Hindlimb muscle (tissue), 1 donor: Measurements from ENCODE around the gene REEP1. TPM values are rescaled to one million over a fixed set of nuclear protein-coding genes. Genes with fewer than 3 reads are reported as not detected.
"Not testable (repeated sequence)": the region's sequence is repeated elsewhere in the genome, so short reads cannot be mapped to it uniquely, and the experiment has no call there.

Experiments
- DNase-seq: peaks from one replicate; pipeline ENCODE4 v3.0.0-alpha.2; 2013
- polyA plus RNA-seq: library from polyadenylated mRNA; unstranded; fragments of 120-200 nt; gene quantifications from one replicate; pipeline ENCODE4 v1.2.1, GENCODE V29; 2013; ENCODE audit not compliant: insufficient read length

REEP1 gene
- polyA plus RNA-seq, 1 donor: 88.7 TPM

GRCh38 chr2:86223140-86223926 is 114.1 kb downstream of the REEP1 start:
- peak; percentile 75 for DNase-seq

GRCh38 chr2:86221066-86221684 is 116.3 kb downstream of the REEP1 start:
- peak; percentile 48 for DNase-seq

GRCh38 chr2:86219896-86220295 is 117.5 kb downstream of the REEP1 start:
- DNase-seq: no peak

GRCh38 chr2:86218124-86218523 is 119.3 kb downstream of the REEP1 start:
- DNase-seq: no peak

- no peak for DNase-seq
Measured at GRCh38 chr2:86216575-86217555, 120.6 kb downstream of the REEP1 start.

- no peak for DNase-seq
Measured at GRCh38 chr2:86214503-86214832, 123.0 kb downstream of the REEP1 start.

GRCh38 chr2:86213699-86214502 is 123.5 kb downstream of the REEP1 start:
- no peak for DNase-seq

GRCh38 chr2:86213056-86213455 is 124.4 kb downstream of the REEP1 start:
- no peak for DNase-seq

GRCh38 chr2:86211796-86212188 is 125.6 kb downstream of the REEP1 start:
- no peak for DNase-seq

- DNase-seq: no peak
Measured at GRCh38 chr2:86211033-86211795, 126.2 kb downstream of the REEP1 start.

GRCh38 chr2:86204458-86204857 is 133.0 kb downstream of the REEP1 start:
- no peak for DNase-seq

- DNase-seq: no peak
Measured at GRCh38 chr2:86203614-86204013, 133.8 kb downstream of the REEP1 start.

- DNase-seq: no peak
Measured at GRCh38 chr2:86202702-86203101, 134.7 kb downstream of the REEP1 start.

- DNase-seq: no peak
Measured at GRCh38 chr2:86202336-86202692, 135.1 kb downstream of the REEP1 start.

GRCh38 chr2:86201671-86202335 is 135.6 kb downstream of the REEP1 start:
- no peak for DNase-seq

GRCh38 chr2:86200564-86200963 is 136.9 kb downstream of the REEP1 start:
- not testable (repeated sequence) for DNase-seq

- no peak for DNase-seq
Measured at GRCh38 chr2:86199834-86200177, 137.6 kb downstream of the REEP1 start.

- DNase-seq: no peak
Measured at GRCh38 chr2:86195808-86196387, 141.5 kb downstream of the REEP1 start.

- peak; percentile 98 for DNase-seq
Measured at GRCh38 chr2:86195055-86195807, 142.2 kb downstream of the REEP1 start, which contains the start of gene IMMT. Gene IMMT (minus strand): TSS chr2:86195462. CDS start chr2:86195382, 80 bp downstream.

GRCh38 chr2:86194751-86195054 is 142.7 kb downstream of the REEP1 start:
- no peak for DNase-seq
